Adrenal gland (tissue), 5 donors: ENCODE measurements around the gene SMNDC1.

ENCODE experiments used
- POLR2A ChIP-seq, 2 donors: fragments of 450-650 bp; IDR thresholded peaks; one replicate each; pipeline ENCODE4 v1.6.1; 2017; ENCODE audit warnings: antibody characterized with exemption in 2 of 2, mild to moderate bottlenecking in 2 of 2, moderate library complexity in 1 of 2
- TF ChIP-seq, protein P1 (sequence below), 6 experiments: fragments of 450-650 bp in 4 of 6; fragments of 200-600 bp in 2 of 6; sonication (generic) in 1 of 6; IDR thresholded peaks; 1 replicate in 5 of 6; 2 replicates in 1 of 6; pipeline versions ENCODE4 v1.5.1 to v1.8.0; 2016 to 2021; ENCODE audit warnings: antibody characterized with exemption in 6 of 6, mild to moderate bottlenecking in 2 of 6, moderate library complexity in 1 of 6
- donor health status: DM: no; HTN: no; CAD: no.

DNA sequence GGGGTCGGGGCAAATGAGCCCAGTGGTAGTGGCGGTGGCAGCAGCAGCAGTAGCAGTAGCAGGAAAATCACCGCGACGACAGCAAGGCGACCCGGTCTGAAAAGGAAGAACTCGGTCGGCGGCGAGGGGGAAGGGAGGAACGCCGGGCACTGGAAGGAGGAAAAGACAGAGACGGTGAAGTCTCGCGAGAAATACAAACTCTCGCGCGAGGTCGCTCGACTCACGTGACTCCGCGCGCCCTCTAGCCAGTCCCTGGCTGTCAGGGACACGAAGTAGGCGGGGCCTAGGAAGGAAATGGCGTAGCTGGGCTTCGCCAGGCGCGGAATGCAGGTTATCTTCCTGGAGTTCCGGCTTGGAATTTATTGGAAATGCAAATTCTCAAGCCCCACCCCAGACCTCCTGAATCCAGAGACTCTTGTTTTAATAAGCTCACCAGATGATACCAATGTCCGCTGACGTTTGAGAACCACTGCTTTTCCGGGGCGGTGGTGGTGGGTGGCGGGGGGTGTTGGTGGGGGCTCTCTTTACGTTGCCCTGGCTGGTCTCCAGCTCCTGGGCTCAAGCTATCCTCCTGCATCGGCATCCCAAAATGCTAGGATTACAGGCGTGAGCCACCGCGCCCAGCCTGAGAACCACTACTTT, at the start of gene SMNDC1:
- TF ChIP-seq, protein P1, sequence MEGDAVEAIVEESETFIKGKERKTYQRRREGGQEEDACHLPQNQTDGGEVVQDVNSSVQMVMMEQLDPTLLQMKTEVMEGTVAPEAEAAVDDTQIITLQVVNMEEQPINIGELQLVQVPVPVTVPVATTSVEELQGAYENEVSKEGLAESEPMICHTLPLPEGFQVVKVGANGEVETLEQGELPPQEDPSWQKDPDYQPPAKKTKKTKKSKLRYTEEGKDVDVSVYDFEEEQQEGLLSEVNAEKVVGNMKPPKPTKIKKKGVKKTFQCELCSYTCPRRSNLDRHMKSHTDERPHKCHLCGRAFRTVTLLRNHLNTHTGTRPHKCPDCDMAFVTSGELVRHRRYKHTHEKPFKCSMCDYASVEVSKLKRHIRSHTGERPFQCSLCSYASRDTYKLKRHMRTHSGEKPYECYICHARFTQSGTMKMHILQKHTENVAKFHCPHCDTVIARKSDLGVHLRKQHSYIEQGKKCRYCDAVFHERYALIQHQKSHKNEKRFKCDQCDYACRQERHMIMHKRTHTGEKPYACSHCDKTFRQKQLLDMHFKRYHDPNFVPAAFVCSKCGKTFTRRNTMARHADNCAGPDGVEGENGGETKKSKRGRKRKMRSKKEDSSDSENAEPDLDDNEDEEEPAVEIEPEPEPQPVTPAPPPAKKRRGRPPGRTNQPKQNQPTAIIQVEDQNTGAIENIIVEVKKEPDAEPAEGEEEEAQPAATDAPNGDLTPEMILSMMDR (IDR thresholded peaks at IDR 0.05) = no peak
- peak; percentile 48 to 82 for TF ChIP-seq POLR2A (IDR thresholded peaks at IDR 0.05)
